C4-2B (cell line): ENCODE measurements around the gene PREX1.

Source experiments
- H3K27ac ChIP-seq: fragments of 450-650 bp; 2 replicates; pipeline ENCODE4 v1.5.1; 2017
- ZFX ChIP-seq: fragments of 450-650 bp; IDR thresholded peaks from 2 replicates; pipeline ENCODE4 v1.6.1; 2017
- TF ChIP-seq, protein P1 (sequence below): fragments of 450-650 bp; conservative IDR thresholded peaks from 2 replicates; pipeline ENCODE4 v1.5.1; 2017; ENCODE audit warnings: mild to moderate bottlenecking

Gene PREX1

DNA sequence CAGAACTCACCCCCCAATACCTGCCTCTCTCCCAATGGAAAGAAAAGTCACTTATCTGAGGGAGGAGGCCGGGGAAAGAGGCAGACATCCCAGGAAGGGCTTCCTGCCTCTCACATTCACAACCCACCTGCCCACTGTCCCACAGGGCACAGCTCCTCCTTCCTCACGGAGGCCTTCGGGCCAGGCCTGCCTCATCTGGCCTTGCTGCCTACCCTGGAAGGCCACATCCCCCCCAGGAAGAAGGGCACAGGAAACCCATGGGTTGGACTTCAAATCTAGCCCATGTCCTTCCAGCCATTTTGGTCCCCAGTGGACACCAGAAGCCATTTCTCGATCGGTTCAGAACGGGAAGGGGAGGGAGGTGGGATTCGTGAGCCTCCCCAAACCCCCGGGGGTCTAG is 162.0 kb downstream of the PREX1 start:
- H3K27ac ChIP-seq = no peak overlapping the region
- TF ChIP-seq ZFX = no peak
- TF ChIP-seq, protein P1, sequence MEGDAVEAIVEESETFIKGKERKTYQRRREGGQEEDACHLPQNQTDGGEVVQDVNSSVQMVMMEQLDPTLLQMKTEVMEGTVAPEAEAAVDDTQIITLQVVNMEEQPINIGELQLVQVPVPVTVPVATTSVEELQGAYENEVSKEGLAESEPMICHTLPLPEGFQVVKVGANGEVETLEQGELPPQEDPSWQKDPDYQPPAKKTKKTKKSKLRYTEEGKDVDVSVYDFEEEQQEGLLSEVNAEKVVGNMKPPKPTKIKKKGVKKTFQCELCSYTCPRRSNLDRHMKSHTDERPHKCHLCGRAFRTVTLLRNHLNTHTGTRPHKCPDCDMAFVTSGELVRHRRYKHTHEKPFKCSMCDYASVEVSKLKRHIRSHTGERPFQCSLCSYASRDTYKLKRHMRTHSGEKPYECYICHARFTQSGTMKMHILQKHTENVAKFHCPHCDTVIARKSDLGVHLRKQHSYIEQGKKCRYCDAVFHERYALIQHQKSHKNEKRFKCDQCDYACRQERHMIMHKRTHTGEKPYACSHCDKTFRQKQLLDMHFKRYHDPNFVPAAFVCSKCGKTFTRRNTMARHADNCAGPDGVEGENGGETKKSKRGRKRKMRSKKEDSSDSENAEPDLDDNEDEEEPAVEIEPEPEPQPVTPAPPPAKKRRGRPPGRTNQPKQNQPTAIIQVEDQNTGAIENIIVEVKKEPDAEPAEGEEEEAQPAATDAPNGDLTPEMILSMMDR = no peak

DNA sequence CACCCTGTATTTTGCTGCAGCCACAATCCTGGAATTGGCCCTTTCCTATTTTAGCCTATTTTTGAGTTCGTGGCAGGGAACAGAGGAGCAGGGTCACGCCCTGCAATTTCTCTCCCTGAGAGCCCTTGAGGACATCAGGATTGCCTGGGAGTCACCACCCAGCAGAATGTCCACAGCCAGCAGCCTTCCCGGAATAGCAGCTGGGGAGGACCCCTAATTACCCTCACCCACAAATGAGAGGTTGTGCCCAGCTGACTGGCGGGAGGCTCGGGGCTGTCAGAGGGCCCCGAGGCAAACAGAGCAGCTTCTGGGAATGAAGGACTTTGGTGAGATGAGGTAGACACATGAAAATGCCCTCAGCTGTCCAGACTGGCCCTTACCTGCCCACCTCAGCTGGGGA is 165.1 kb downstream of the PREX1 start:
- no peak overlapping the region for H3K27ac ChIP-seq
- TF ChIP-seq, protein P1 = no peak
- no peak for TF ChIP-seq ZFX

DNA sequence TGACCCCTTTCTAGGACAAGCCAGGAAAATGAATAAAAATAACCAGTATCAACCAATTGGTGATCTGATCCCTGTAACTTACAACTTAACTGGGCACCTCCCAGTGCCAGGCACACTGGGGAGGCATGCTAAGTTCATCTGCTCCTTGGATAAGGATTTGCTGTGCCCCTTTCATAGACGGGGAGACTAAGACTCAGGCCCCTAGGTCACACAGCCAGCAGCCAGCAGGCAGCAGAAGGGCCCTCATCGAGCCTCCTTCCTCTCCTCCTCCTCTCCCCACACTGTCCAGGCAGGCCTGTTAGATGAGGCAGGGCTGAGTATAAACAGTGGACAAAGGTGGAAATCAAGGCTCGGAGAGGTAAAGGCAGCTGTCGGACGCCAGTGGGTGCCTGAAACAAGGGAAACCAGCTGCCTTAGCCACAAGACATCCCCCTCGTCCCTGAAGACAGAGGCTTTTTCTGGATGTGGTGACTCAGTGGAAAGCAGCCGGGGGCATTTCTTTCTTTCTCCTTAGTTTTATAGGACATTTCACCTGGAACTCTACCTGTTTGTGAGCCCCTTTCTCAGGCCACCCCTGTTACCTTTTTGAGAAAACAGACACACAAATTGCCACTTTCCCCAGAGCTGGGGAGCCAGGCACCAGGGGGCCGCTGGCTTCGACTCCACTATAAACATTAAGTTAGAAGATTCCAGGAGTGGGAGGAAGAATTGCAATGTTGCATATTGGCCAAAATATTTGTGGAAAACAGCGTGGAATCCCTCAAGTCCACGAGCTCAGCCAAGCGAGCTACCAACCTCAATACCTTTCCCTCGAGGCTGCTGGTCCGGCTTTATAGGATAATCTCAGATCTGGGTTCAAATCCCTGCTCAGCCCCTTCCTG is 166.0 kb downstream of the PREX1 start:
- TF ChIP-seq, protein P1 = no peak
- no peak for TF ChIP-seq ZFX
- H3K27ac ChIP-seq = no peak overlapping the region

DNA sequence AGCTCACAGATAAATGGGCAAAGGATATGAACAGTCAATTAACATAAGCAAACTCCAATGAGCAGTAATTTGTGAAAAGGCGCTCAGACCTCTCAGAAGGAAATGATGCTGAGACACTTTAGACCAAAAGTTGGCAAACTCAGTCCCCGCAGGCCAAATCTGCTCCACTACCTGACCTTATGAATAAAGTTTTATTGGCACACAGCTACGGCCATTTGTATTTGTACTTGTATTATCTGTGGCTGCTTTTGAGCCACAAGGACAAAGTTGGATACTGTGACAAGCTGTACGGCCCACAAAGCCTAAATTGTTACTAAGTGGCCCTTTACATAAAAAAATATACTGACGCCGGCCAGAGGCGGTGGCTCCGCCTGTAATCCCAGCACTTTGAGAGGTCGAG is 167.0 kb downstream of the PREX1 start:
- TF ChIP-seq, protein P1 = no peak
- TF ChIP-seq ZFX = no peak
- H3K27ac ChIP-seq = no peak overlapping the region

DNA sequence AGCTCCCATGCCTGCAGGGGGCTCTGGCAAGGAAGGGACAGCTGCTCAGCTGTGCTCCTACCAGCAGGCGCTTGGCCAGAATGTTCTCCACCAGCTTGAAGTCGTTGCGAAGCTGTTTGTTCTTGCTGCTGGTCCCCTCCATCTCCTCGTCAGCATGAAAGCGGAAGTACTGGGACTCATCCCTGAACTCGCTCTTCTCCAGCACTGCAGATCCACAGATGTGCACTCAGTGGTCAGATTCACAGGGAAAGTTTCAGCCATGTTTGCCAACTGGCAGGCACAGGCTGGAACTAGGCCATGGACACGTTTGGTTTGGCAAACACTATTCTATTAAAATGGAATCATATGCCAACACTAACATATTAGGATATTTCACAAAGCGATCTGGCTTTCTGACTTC is 167.9 kb downstream of the PREX1 start:
- TF ChIP-seq, protein P1 = no peak
- no peak for TF ChIP-seq ZFX
- no peak overlapping the region for H3K27ac ChIP-seq

DNA sequence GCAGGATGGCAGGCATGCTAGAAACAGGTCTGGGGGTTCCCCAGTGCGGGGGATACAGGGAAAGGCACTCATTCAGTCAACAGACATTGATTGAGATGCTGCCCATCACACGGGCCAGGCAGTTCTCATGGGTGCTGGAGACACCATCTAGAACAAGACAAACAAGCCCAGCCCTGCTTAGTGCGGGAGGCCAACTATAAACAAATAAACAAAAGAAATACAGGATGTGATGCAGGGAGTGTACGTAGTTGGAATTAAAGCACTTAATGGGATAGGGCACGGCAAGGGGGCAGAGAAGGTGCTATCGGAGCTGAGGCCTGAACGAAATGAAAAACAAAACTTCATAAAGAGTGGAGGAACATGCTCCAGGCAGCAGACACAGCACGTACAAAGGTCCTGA is 169.3 kb downstream of the PREX1 start:
- no peak overlapping the region for H3K27ac ChIP-seq
- no peak for TF ChIP-seq ZFX
- TF ChIP-seq, protein P1 = no peak

DNA sequence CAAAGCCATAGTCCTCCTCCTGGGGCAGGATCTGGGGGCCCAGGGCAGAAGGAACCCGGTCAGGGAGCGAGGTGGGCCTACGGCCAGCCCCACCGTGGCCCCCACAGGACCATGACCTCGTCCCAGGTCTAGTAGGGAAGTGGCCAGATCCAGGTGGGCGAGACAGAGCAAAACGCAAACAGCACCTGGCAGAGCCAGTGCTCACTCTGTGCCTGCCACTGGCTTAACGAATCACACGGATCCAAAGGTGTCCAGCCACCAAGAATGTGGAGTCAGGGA is 169.7 kb downstream of the PREX1 start:
- no peak overlapping the region for H3K27ac ChIP-seq
- TF ChIP-seq, protein P1 = no peak
- TF ChIP-seq ZFX = no peak
